ENCODE results near the gene ACR.

ACR gene

GRCh38 chr22:50708996-50709395, 29.0 kb upstream of the ACR start:
- Histone ChIP-seq H3K36me3 (ENCODE audit: insufficient read depth, low read length) (peaks cover 33% of the 10 kb centered on the region; the same call in 1 of the 2 replicates), H3K4me2 (ENCODE audit: low read depth, low read length, poor library complexity, severe bottlenecking) (no peak overlapping the region), H2AFZ (ENCODE audit: low read length) (no peak overlapping the region), H3K4me3 (ENCODE audit: low read length, poor library complexity, severe bottlenecking) (no peak overlapping the region), H3K79me2 (ENCODE audit: insufficient read depth, low read length) (no peaks in the 10 kb centered on the region), H3K9ac (ENCODE audit: low read depth, low read length, poor library complexity, severe bottlenecking) (no peak overlapping the region), H3K9me2 (replicated peaks; ENCODE audit: low read depth, low read length) (no peaks in the 10 kb centered on the region), H3F3A (ENCODE audit: low read depth) (no peaks in the 10 kb centered on the region), H4K20me1 (ENCODE audit: insufficient read depth, low read length, poor library complexity, severe bottlenecking) (no peaks in the 10 kb centered on the region), H3K9me3 (ENCODE audit: insufficient read depth, low read depth, low read length) (no peaks in the 10 kb centered on the region), H3K27me3 (ENCODE audit: insufficient read depth, low read length, poor library complexity, severe bottlenecking) (no peaks in the 10 kb centered on the region), H3K4me1 (ENCODE audit: insufficient read depth, low read length, poor library complexity, severe bottlenecking) (no peaks in the 10 kb centered on the region)
- no peak for TF ChIP-seq EZH2phosphoT487 (IDR thresholded peaks at IDR 0.05; ENCODE audit: borderline replicate concordance)
- TF ChIP-seq CTCF (conservative IDR thresholded peaks at IDR 0.05; ENCODE audit: low read length), result no peak

GRCh38 chr22:50710221-50710620, 27.8 kb upstream of the ACR start:
- Histone ChIP-seq H3K9me3 (ENCODE audit: insufficient read depth, low read depth, low read length) (no peaks in the 10 kb centered on the region), H3K27me3 (ENCODE audit: insufficient read depth, low read length, poor library complexity, severe bottlenecking) (no peaks in the 10 kb centered on the region)

GRCh38 chr22:50710886-50711285, 27.1 kb upstream of the ACR start:
- H3K9ac ChIP-seq (ENCODE audit: low read depth, low read length, poor library complexity, severe bottlenecking), result no peak overlapping the region
- H2AFZ ChIP-seq (ENCODE audit: low read length), result no peak overlapping the region
- no peaks in the 10 kb centered on the region for H3K79me2 ChIP-seq (ENCODE audit: insufficient read depth, low read length)
- no peaks in the 10 kb centered on the region for H3K27me3 ChIP-seq (ENCODE audit: insufficient read depth, low read length, poor library complexity, severe bottlenecking)
- no peaks in the 10 kb centered on the region for H4K20me1 ChIP-seq (ENCODE audit: insufficient read depth, low read length, poor library complexity, severe bottlenecking)
- no peak for TF ChIP-seq EZH2phosphoT487 (IDR thresholded peaks at IDR 0.05; ENCODE audit: borderline replicate concordance)
- no peak for TF ChIP-seq CTCF (conservative IDR thresholded peaks at IDR 0.05; ENCODE audit: low read length)
- no peak overlapping the region for H3K4me2 ChIP-seq (ENCODE audit: low read depth, low read length, poor library complexity, severe bottlenecking)
- no peaks in the 10 kb centered on the region for H3F3A ChIP-seq (ENCODE audit: low read depth)
- H3K36me3 ChIP-seq (ENCODE audit: insufficient read depth, low read length), result peaks cover 19% of the 10 kb centered on the region; the same call in 1 of the 2 replicates
- H3K9me2 ChIP-seq (replicated peaks; ENCODE audit: low read depth, low read length), result no peaks in the 10 kb centered on the region
- H3K4me1 ChIP-seq (ENCODE audit: insufficient read depth, low read length, poor library complexity, severe bottlenecking), result no peaks in the 10 kb centered on the region
- H3K4me3 ChIP-seq (ENCODE audit: low read length, poor library complexity, severe bottlenecking), result no peak overlapping the region
- no peaks in the 10 kb centered on the region for H3K9me3 ChIP-seq (ENCODE audit: insufficient read depth, low read depth, low read length)

More at GRCh38 chr22:50710221-50710620, 27.8 kb upstream of the ACR start:
- H3F3A ChIP-seq (ENCODE audit: low read depth), result no peaks in the 10 kb centered on the region
- H2AFZ ChIP-seq (ENCODE audit: low read length), result no peak overlapping the region
- H3K36me3 ChIP-seq (ENCODE audit: insufficient read depth, low read length), result peaks cover 20% of the 10 kb centered on the region; the same call in 1 of the 2 replicates
- no peaks in the 10 kb centered on the region for H3K79me2 ChIP-seq (ENCODE audit: insufficient read depth, low read length)
- no peaks in the 10 kb centered on the region for H4K20me1 ChIP-seq (ENCODE audit: insufficient read depth, low read length, poor library complexity, severe bottlenecking)
- TF ChIP-seq CTCF (conservative IDR thresholded peaks at IDR 0.05; ENCODE audit: low read length) (no peak), EZH2phosphoT487 (IDR thresholded peaks at IDR 0.05; ENCODE audit: borderline replicate concordance) (no peak)
- no peak overlapping the region for H3K4me3 ChIP-seq (ENCODE audit: low read length, poor library complexity, severe bottlenecking)
- H3K4me1 ChIP-seq (ENCODE audit: insufficient read depth, low read length, poor library complexity, severe bottlenecking), result no peaks in the 10 kb centered on the region
- H3K9me2 ChIP-seq (replicated peaks; ENCODE audit: low read depth, low read length), result no peaks in the 10 kb centered on the region
- H3K4me2 ChIP-seq (ENCODE audit: low read depth, low read length, poor library complexity, severe bottlenecking), result no peak overlapping the region
- no peak overlapping the region for H3K9ac ChIP-seq (ENCODE audit: low read depth, low read length, poor library complexity, severe bottlenecking)

All from Loucy (cell line).